Erythroblast (primary cell): ENCODE results near the gene HAGHL.

Experiments
- GATA1 ChIP-seq: IDR thresholded peaks from 2 replicates; pipeline ENCODE4 v1.6.1; 2011; ENCODE audit warnings: low read depth, mild to moderate bottlenecking, control low read depth, low read length, moderate library complexity
- POLR2A ChIP-seq: IDR thresholded peaks from 2 replicates; pipeline ENCODE4 v1.6.1; 2011; ENCODE audit warnings: mild to moderate bottlenecking, low read length

DNA sequence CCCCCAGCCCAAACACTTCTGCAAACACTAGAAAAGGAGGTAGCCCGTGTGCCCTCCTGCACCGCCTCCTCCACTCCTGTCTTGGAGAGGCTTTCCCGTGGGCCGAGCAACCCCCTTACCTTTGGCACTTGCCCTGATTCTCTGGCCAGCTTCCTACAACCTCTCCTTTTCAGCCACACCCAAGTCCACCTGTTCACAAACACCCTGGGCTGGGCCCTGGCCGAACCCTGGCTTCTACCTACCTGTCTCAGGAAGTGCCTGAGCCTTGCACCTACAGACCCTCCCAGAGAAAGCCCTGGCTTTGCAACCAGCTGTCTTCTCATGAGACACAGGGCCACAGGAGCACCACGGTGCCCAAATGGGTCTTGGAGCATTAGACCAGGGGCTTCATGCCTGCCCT lies 8.0 kb upstream of the HAGHL start:
- TF ChIP-seq POLR2A (no peak), GATA1 (no peak)
